ENCODE measurements around the gene GMDS. TPM values are rescaled to one million over a fixed set of nuclear protein-coding genes. Genes with fewer than 3 reads are reported as not detected.

GMDS gene
- total RNA-seq, 1 donor from 2014 or later, result 7.2 TPM

- no peaks in the 10 kb centered on the region for H3K36me3 ChIP-seq
- no peaks in the 10 kb centered on the region for H3K27me3 ChIP-seq (ENCODE audit: low read depth)
- no peak for TF ChIP-seq CTCF (IDR thresholded peaks at IDR 0.05; ENCODE audit: borderline replicate concordance)
- no peaks in the 10 kb centered on the region for H3K9me3 ChIP-seq (replicated peaks)
- no peak for DNase-seq
- peaks cover 26% of the 10 kb centered on the region for H3K4me1 ChIP-seq
- H3K27ac ChIP-seq (replicated peaks), result no peak overlapping the region
- H3K4me3 ChIP-seq, result no peak overlapping the region
- intact Hi-C loops (cut with micrococcal nuclease), result no loop called here
Observed at GRCh38 chr6:2125158-2125557, 120.2 kb downstream of the GMDS start.

- peaks cover 26% of the 10 kb centered on the region for H3K4me1 ChIP-seq
- no peak for TF ChIP-seq CTCF (IDR thresholded peaks at IDR 0.05; ENCODE audit: borderline replicate concordance)
- intact Hi-C loops (cut with micrococcal nuclease), result no loop called here
- no peaks in the 10 kb centered on the region for H3K27me3 ChIP-seq (ENCODE audit: low read depth)
- H3K9me3 ChIP-seq (replicated peaks), result no peaks in the 10 kb centered on the region
- peak; percentile 16 for DNase-seq
- H3K36me3 ChIP-seq, result no peaks in the 10 kb centered on the region
- H3K4me3 ChIP-seq, result no peak overlapping the region
- no peak overlapping the region for H3K27ac ChIP-seq (replicated peaks)
Observed at GRCh38 chr6:2124260-2124709, 121.1 kb downstream of the GMDS start.

- intact Hi-C loops (cut with micrococcal nuclease), result no loop called here
Observed at GRCh38 chr6:2120912-2121311, 124.5 kb downstream of the GMDS start.

GRCh38 chr6:2119275-2119674 lies 126.1 kb downstream of the GMDS start:
- TF ChIP-seq CTCF (IDR thresholded peaks at IDR 0.05; ENCODE audit: borderline replicate concordance), result no peak
- DNase-seq, result no peak
- Histone ChIP-seq H3K36me3 (no peaks in the 10 kb centered on the region), H3K4me3 (no peak overlapping the region), H3K27me3 (ENCODE audit: low read depth) (no peaks in the 10 kb centered on the region), H3K9me3 (replicated peaks) (no peaks in the 10 kb centered on the region), H3K4me1 (peaks cover 3% of the 10 kb centered on the region), H3K27ac (replicated peaks) (no peak overlapping the region)
- intact Hi-C loops (cut with micrococcal nuclease), result no loop called here

More at GRCh38 chr6:2120912-2121311, 124.5 kb downstream of the GMDS start:
- H3K36me3 ChIP-seq, result no peaks in the 10 kb centered on the region
- H3K4me1 ChIP-seq, result peaks cover 8% of the 10 kb centered on the region
- no peak for TF ChIP-seq CTCF (IDR thresholded peaks at IDR 0.05; ENCODE audit: borderline replicate concordance)
- H3K27ac ChIP-seq (replicated peaks), result no peak overlapping the region
- no peaks in the 10 kb centered on the region for H3K27me3 ChIP-seq (ENCODE audit: low read depth)
- H3K9me3 ChIP-seq (replicated peaks), result no peaks in the 10 kb centered on the region
- no peak overlapping the region for H3K4me3 ChIP-seq
- no peak for DNase-seq

GRCh38 chr6:2118136-2118535 lies 127.3 kb downstream of the GMDS start:
- no peak overlapping the region for H3K27ac ChIP-seq (replicated peaks)
- intact Hi-C loops (cut with micrococcal nuclease), result no loop called here
- H3K27me3 ChIP-seq (ENCODE audit: low read depth), result no peaks in the 10 kb centered on the region
- no peaks in the 10 kb centered on the region for H3K9me3 ChIP-seq (replicated peaks)
- no peak for DNase-seq
- TF ChIP-seq CTCF (IDR thresholded peaks at IDR 0.05; ENCODE audit: borderline replicate concordance), result no peak
- H3K4me1 ChIP-seq, result no peaks in the 10 kb centered on the region
- H3K4me3 ChIP-seq, result no peak overlapping the region
- H3K36me3 ChIP-seq, result no peaks in the 10 kb centered on the region

- Histone ChIP-seq H3K27ac (replicated peaks) (no peak overlapping the region), H3K4me1 (no peaks in the 10 kb centered on the region), H3K36me3 (no peaks in the 10 kb centered on the region), H3K4me3 (no peak overlapping the region), H3K9me3 (replicated peaks) (no peaks in the 10 kb centered on the region), H3K27me3 (ENCODE audit: low read depth) (no peaks in the 10 kb centered on the region)
- intact Hi-C loops (cut with micrococcal nuclease), result no loop called here
- DNase-seq, result no peak
- no peak for TF ChIP-seq CTCF (IDR thresholded peaks at IDR 0.05; ENCODE audit: borderline replicate concordance)
Observed at GRCh38 chr6:2117447-2117846, 128.0 kb downstream of the GMDS start.

Measured in left ventricle myocardium inferior (tissue), 1 donor.